SK-N-MC (cell line): ENCODE measurements around the gene NCOA1.

ENCODE experiments used
- EZH2 ChIP-seq: fragments of 200-600 bp; sonication (generic); IDR thresholded peaks from one replicate; pipeline ENCODE4 v1.6.1; 2017; ENCODE audit warnings: antibody characterized with exemption
- POLR2AphosphoS5 ChIP-seq: IDR thresholded peaks from 2 replicates; pipeline ENCODE4 v1.6.1; 2012; ENCODE audit warnings: mild to moderate bottlenecking, low read depth, low read length, borderline replicate concordance

GRCh38 chr2:24511894-24512293, 20.8 kb downstream of the NCOA1 start:
- TF ChIP-seq POLR2AphosphoS5: no peak
- TF ChIP-seq EZH2: no peak
